DMS153 (cell line): ENCODE measurements around the gene AP1G1.
"Not testable (repeated sequence)": the region's sequence is repeated elsewhere in the genome, so short reads cannot be mapped to it uniquely, and the experiment has no call there.

ENCODE experiments used
- DNase-seq: peaks from one replicate; lab custom pipeline; 2025; lab: John Stamatoyannopoulos, UW

AP1G1 gene

GRCh38 chr16:71807905-71808592, 585 bp downstream of the AP1G1 start:
- DNase-seq, result no peak

- DNase-seq, result no peak
Measured at GRCh38 chr16:71803305-71803690, 5.3 kb downstream of the AP1G1 start.

GRCh38 chr16:71796501-71797097, 12.0 kb downstream of the AP1G1 start:
- no peak for DNase-seq

- no peak for DNase-seq
Measured at GRCh38 chr16:71794943-71795342, 13.7 kb downstream of the AP1G1 start.

- DNase-seq, result no peak
Measured at GRCh38 chr16:71794018-71794417, 14.6 kb downstream of the AP1G1 start.

- no peak for DNase-seq
Measured at GRCh38 chr16:71792176-71792575, 16.5 kb downstream of the AP1G1 start.

GRCh38 chr16:71790329-71790728, 18.3 kb downstream of the AP1G1 start:
- not testable (repeated sequence) for DNase-seq

GRCh38 chr16:71789136-71789535, 19.5 kb downstream of the AP1G1 start:
- DNase-seq, result no peak

GRCh38 chr16:71788578-71788977, 20.1 kb downstream of the AP1G1 start:
- DNase-seq, result no peak

GRCh38 chr16:71785143-71785542, 23.5 kb downstream of the AP1G1 start:
- not testable (repeated sequence) for DNase-seq

GRCh38 chr16:71784093-71784492, 24.5 kb downstream of the AP1G1 start:
- DNase-seq, result no peak

GRCh38 chr16:71781741-71782140, 26.9 kb downstream of the AP1G1 start:
- no peak for DNase-seq

- no peak for DNase-seq
Measured at GRCh38 chr16:71780521-71781089, 28.0 kb downstream of the AP1G1 start.

- DNase-seq, result no peak
Measured at GRCh38 chr16:71778780-71779179, 29.9 kb downstream of the AP1G1 start.

- no peak for DNase-seq
Measured at GRCh38 chr16:71777329-71777728, 31.3 kb downstream of the AP1G1 start.

GRCh38 chr16:71775949-71776348, 32.7 kb downstream of the AP1G1 start:
- DNase-seq, result no peak

- DNase-seq, result no peak
Measured at GRCh38 chr16:71771571-71771970, 37.1 kb downstream of the AP1G1 start.

- no peak for DNase-seq
Measured at GRCh38 chr16:71769222-71769621, 39.4 kb downstream of the AP1G1 start.

GRCh38 chr16:71767060-71767900, 41.4 kb downstream of the AP1G1 start:
- DNase-seq, result no peak

- DNase-seq, result no peak
Measured at GRCh38 chr16:71762186-71762585, 46.4 kb downstream of the AP1G1 start.

GRCh38 chr16:71761097-71761496, 47.5 kb downstream of the AP1G1 start:
- DNase-seq, result no peak

- no peak for DNase-seq
Measured at GRCh38 chr16:71758293-71758760, 50.3 kb downstream of the AP1G1 start.

- no peak for DNase-seq
Measured at GRCh38 chr16:71754652-71755051, 54.0 kb downstream of the AP1G1 start.
